ENCODE data around the gene RHO.
"Not testable (repeated sequence)": the region's sequence is repeated elsewhere in the genome, so short reads cannot be mapped to it uniquely, and the experiment has no call there.

Gene RHO

DNA sequence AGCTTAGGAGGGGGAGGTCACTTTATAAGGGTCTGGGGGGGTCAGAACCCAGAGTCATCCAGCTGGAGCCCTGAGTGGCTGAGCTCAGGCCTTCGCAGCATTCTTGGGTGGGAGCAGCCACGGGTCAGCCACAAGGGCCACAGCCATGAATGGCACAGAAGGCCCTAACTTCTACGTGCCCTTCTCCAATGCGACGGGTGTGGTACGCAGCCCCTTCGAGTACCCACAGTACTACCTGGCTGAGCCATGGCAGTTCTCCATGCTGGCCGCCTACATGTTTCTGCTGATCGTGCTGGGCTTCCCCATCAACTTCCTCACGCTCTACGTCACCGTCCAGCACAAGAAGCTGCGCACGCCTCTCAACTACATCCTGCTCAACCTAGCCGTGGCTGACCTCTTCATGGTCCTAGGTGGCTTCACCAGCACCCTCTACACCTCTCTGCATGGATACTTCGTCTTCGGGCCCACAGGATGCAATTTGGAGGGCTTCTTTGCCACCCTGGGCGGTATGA lies at the start of gene RHO:
RHO (plus strand) TSS at position 51 of the 512 bp plus-strand sequence; CDS start at position 146, 95 bp downstream.
- no peak for DNase-seq (ENCODE audit: low read depth in 2 of 2)

DNA sequence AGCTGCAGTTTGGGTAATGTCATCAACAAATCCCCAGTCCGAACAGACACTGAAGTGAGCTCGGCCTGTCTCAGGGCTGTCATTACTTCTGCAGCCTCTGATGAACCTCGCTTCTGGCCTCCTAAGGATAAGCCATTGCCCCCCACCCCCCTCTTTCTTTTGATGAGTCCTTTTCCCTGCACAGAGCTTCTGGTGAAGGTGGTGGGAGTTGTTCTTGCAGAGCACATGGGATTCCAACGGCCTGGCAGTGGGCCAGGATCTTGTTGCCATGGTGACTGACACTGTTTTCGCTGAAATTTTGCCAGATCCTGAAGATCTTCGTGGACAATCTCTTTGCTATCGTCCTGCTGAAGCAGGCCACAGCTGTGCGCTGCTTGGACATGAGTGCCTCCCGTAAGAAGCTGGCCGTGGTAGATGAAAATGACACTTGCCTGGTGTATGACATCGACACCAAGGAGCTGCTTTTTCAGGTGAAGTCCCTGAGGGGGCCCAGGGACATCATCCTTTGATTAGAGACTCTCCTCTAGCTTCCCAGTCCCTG lies 47.1 kb upstream of the RHO start:
- DNase-seq (ENCODE audit: low read depth in 2 of 2), result not testable (repeated sequence)

DNA sequence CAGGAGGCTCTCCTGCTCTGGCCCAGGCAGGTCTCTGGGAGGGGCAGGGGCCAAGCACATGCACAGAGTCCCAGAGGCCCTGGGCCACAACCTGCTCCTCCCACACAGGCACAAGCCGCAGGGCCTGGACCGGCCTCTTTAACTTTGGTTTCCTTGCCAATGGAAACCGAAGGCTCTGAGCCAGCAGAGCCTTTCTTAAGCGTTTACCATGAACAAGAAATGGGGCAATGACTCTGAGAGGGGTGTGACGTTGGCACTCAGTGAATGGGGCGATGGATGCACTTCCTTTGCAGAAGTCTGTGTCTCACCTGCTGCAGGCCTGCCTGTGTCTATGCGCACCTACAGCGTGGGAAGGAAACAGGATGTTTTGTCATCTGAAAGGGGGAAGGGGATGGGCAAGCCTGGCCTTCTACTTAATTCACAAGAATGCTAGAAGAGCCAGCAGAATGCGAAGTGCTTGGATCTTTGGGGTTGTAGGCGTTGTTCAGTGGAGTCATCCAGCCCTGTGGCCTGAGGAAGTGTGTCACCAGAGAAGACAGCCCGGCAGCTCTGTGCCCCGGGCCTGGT lies 46.6 kb upstream of the RHO start:
- DNase-seq (ENCODE audit: low read depth in 2 of 2), result peak; percentile 27 to 31

DNA sequence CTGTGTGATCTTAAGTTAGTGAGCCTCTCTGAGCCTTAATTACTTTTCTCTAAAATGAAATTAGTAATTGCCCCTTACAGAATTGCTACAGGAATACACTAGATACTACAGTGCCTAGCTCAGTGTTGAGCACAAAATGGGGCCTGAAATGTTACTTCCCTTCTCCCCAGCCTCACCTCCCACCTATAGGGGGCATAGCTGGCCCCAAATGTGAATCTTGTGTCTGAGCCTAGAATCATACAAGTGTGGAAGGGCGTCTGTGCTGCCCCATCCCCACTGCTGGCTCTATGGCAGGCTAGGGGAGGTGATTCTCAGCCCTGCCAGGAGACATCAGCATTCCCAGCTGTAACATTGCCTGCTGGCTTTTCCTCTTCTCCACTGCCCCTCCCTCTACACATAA lies 45.7 kb upstream of the RHO start:
- no peak for DNase-seq (ENCODE audit: low read depth in 2 of 2)

DNA sequence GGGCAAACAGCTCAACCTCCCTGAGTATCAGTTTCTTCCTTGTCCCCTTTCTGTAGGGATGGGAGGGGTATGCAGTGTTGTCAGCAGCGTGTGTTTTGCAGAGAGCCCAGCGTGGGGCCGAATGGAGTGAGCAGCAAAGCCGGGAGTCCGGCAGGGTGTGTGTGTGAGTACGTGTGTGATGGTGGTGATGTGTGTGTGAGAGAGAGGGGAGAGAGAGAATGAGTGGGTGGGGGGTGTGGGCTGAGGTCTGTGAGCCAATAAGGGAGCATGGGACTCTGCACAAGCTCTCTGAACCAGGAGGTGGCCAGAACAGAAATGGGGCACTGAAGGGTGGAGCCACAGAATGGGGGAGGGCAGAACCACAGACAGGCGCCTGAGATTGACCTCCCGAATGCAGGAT lies 44.6 kb upstream of the RHO start:
- DNase-seq (ENCODE audit: low read depth in 2 of 2), result no peak

DNA sequence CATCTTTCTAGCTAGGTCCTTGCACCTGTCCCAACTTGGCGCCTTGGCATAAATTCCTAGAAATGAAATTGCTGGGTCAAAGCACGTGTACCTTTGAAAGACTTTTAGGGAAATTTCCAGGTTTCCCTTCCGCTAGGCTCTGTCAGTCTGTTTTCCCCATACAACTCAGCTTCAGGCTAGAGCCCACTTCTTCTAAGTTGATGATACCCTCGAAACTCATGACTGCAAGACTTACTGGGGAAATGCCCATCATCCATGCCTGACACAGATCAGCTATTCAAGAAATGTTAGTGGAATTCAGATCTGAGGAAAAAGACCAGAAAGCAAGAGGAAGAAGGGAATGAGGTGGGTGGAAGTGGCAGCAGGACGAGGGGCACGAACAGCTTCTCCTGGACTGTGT lies 43.3 kb upstream of the RHO start:
- not testable (repeated sequence) for DNase-seq (ENCODE audit: low read depth in 2 of 2)

DNA sequence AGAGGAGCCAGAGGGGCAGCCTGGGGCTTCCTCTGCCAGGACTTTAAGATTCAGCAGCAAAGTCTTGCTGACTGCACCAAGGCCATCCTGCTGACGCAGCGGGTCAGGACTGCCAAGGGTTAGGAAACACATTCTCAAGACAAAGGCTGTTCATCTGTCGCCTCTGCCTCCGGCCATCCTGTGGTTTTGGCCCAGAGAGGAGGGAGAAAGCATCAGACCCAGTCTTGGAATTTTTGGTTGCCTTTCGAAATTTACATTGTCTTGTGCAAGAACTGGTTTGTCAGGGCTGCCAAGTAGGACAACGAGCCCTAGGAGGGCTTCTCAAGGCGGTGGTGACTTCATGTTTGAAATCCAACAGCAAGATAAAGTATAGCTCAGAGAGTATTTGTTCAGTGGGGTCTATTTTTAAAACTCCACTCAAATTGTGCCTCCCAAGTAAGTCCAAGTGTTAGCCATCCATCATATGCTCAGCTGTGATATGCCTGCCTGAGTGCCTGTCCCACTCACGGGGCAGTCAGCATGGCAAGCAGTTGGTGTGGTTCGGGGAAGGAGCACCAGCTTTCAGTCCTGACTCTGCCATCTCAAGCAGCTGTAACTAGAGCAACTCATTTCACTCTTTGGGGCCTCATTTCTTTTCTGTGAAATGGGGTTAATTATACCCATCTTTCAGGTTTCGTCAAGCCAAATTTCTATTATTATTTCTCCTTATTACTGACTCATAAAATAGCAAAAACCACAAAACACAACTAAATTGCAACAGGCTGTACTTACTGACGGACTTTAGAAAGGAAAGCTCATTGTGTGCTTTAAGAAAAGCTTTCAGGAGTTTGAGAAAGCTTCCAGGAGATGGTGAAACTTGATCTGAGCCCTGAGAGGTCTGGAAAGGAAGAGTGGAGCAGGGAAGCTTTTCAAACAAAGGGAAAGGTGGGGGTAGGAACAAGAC lies 42.4 kb upstream of the RHO start:
- DNase-seq (ENCODE audit: low read depth in 2 of 2), result no peak

DNA sequence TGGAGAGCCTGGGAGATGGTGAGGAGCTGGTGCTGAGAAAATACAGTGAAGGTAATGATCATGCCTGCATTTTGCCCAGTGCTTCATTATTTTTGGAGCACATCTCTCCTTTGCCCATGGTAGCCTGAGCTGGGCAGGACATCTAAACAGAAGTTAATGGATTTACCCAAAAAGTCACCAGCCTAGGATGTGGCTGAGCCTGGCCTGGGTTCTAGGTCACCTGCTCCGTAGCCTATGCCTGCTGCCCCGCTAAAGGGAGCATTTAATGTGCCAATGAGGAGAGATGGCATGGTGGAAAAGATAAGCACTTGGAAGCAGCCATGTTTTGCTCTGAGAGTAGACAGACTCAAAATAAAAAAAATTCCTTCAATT lies 41.8 kb upstream of the RHO start:
- no peak for DNase-seq (ENCODE audit: low read depth in 2 of 2)

DNA sequence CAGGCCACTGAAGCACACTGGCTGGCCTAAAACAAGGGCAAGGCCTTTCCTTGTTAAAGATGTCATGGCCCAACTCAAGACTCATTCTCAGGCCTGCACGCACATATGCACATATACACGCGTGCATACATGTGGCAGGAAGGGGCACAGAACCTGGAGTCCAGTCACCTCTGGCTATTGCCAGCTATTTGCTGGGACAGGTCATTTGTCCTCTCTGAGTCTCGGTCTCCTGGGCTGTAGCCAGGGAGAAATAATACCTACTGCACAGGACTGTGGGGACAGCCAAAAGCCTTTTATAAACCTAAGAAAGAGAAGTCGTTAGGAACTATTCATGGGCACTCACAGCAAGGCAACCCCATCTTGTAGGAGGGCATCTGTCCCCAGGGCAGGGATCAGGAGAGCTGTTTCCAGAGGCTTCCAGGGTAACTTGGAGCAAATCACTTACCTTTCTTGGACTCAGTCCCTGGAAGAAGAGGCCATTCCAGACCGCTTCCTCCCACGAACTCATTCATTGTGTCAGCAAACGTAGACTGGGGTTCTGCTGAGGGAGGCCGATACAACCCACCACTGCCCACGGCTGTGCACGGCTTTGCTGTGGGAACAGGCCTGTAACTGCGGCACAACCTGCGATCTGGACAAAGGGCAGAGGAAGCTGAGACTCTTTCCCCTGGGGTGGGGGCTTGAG lies 41.1 kb upstream of the RHO start:
- DNase-seq (ENCODE audit: low read depth in 2 of 2), result no peak

- DNase-seq (ENCODE audit: low read depth in 2 of 2), result not testable (repeated sequence)
Observed at GRCh38 chr3:129487868-129488335, 40.5 kb upstream of the RHO start.

- not testable (repeated sequence) for DNase-seq (ENCODE audit: low read depth in 2 of 2)
Observed at GRCh38 chr3:129489258-129489657, 39.2 kb upstream of the RHO start.

GRCh38 chr3:129490273-129490675 lies 38.2 kb upstream of the RHO start:
- DNase-seq (ENCODE audit: low read depth in 2 of 2), result peak; percentile 14 to 39

- DNase-seq (ENCODE audit: low read depth in 2 of 2), result not testable (repeated sequence)
Observed at GRCh38 chr3:129491077-129491476, 37.4 kb upstream of the RHO start.

- DNase-seq (ENCODE audit: low read depth in 2 of 2), result no peak
Observed at GRCh38 chr3:129491794-129492193, 36.6 kb upstream of the RHO start.

DNA sequence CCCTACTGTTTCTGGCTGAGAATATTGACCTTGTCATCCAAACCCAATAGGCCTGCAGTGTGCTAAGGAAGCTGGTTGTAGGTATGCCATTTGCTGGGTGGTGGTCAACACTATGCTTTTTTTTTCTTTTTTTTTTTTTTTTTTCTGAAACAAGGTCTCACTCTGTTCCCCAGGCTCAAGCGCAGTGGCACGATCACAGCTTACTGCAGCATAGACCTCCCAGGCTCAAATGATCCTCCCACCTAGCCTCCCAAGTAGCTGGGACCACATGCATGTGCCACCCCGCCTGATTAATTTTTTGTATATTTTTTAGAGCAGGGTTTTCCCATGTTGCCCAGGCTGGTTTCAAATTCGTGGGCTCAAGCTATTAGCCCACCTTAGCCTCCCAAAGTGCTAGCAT lies 35.7 kb upstream of the RHO start:
- DNase-seq (ENCODE audit: low read depth in 2 of 2), result no peak

GRCh38 chr3:129493206-129493605 lies 35.2 kb upstream of the RHO start:
- DNase-seq (ENCODE audit: low read depth in 2 of 2), result no peak

DNA sequence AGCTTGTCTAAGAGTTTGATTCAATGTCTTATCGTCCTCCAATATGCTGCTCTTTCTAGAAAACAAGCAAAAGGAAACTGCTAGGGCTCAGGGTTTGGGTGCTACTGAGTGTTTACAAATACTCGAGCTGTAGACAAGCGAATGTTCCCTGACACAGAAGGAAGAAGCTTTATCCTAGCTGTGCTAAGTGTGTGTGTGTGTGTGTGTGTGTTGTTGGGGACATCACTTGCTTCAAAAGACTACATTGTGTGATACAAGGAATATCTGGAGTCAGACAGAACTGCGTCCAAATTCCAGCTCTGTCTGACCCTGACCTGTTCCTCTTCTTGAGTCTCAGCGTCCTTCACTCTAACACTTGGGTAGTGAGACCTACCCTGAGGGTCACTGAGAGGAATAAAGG lies 33.9 kb upstream of the RHO start:
- DNase-seq (ENCODE audit: low read depth in 2 of 2), result not testable (repeated sequence)

GRCh38 chr3:129495006-129495639 lies 33.3 kb upstream of the RHO start:
- DNase-seq (ENCODE audit: low read depth in 2 of 2), result not testable (repeated sequence)

GRCh38 chr3:129497876-129498275 lies 30.6 kb upstream of the RHO start:
- DNase-seq (ENCODE audit: low read depth in 2 of 2), result not testable (repeated sequence)

DNA sequence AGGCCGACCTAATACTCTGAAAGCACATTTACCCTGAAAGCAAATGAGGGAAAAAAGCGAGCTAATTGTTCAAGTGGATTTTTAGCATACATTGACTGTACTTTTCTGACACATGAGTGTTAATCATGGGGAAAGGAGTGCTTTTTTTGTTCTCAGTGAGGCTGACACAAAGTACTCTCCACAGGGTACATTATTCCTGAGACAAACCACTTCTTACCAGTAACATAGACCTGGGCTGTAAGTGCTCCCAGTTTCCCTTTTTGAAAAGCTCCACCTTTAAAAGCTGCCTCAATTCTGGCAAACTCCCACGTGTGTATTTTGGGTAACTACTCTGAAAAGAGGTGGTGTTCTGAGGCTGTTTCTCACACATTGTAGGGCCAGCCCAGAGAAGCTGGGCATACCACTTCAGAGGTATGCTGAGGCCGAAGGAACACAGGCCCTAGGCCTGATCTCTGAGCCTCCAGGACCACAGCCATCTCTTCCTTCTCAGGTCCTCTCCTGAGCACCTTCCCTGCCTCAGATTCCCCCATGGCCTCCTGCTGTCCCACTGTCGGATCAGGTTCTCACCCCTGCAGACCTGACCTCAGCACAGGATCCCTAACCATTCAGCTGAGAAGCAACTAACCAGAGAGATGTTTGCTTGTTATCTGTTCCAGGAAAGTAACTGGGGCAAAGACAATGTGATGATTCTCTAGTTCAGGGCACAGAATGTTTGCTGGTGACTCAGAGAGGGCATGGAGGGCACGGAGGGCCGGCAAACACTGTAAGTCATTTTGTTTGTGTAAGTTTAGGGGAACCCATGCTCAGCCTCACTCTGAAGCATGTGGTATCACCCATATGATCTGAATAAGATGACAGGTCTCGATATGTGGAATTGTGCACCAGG lies 29.6 kb upstream of the RHO start:
- not testable (repeated sequence) for DNase-seq (ENCODE audit: low read depth in 2 of 2)
